Stomach (tissue), 9 donors: Measurements from ENCODE around the gene BET1L. TPM values are rescaled to one million over a fixed set of nuclear protein-coding genes. Genes with fewer than 3 reads are reported as not detected.

Source experiments
- DNase-seq, 2 donors: peaks; one replicate each; pipeline versions ENCODE4 v3.0.0 to v3.0.0-alpha.2; 2013 to 2019
- H3K27ac ChIP-seq, 5 donors: fragments of 200-600 bp in 4 of 5; sonication (generic) in 4 of 5; one replicate each; pipeline ENCODE4 v1.5.1; 2013 to 2019; ENCODE audit warnings: mild to moderate bottlenecking in 1 of 5, moderate library complexity in 1 of 5
- H3K27me3 ChIP-seq, 3 donors: fragments of 200-600 bp; sonication (generic); one replicate each; pipeline ENCODE4 v1.5.1; 2017 to 2019; ENCODE audit warnings: mixed run types in 1 of 3
- H3K36me3 ChIP-seq, 4 donors: fragments of 200-600 bp; sonication (generic); 1 replicate in 3 of 4; 2 replicates in 1 of 4; pipeline ENCODE4 v1.5.1; 2016 to 2019
- H3K4me1 ChIP-seq, 4 donors: fragments of 200-600 bp; sonication (generic); one replicate each; pipeline ENCODE4 v1.5.1; 2016 to 2019
- H3K4me3 ChIP-seq, 4 donors: fragments of 200-600 bp; sonication (generic) in 3 of 4; one replicate each; pipeline ENCODE4 v1.5.1; 2016 to 2019; ENCODE audit warnings: mild to moderate bottlenecking in 1 of 4
- H3K9me3 ChIP-seq, 4 donors: fragments of 200-600 bp; sonication (generic); one replicate each; pipeline ENCODE4 v1.5.1; 2016 to 2019
- EP300 ChIP-seq: sonication (generic); formaldehyde crosslinking; IDR thresholded peaks from one replicate; pipeline ENCODE4 v1.6.1; 2017; ENCODE audit warnings: antibody characterized with exemption
- POLR2A ChIP-seq, 4 donors: fragments of 450-650 bp; IDR thresholded peaks; one replicate each; pipeline ENCODE4 v1.6.1; 2016; ENCODE audit warnings: antibody characterized with exemption in 4 of 4, control low read depth in 2 of 4, mild to moderate bottlenecking in 1 of 4, moderate library complexity in 1 of 4
- POLR2AphosphoS5 ChIP-seq, 3 donors: sonication (generic); formaldehyde crosslinking; IDR thresholded peaks; one replicate each; pipeline ENCODE4 v1.6.1; 2016; ENCODE audit warnings: antibody characterized with exemption in 3 of 3
- WGBS, 5 donors: extraction: QIAGEN DNeasy Blood & Tissue Kit in 3 of 5; methylation state at CpG; one replicate each; pipeline versions ENCODE4 v1.1.5 to v1.1.7; 2013 to 2018; 5-methylcytosine and 5-hydroxymethylcytosine counted together
- intact Hi-C: fragments of 100-400 bp; cut with DNase I; formaldehyde crosslinking; loops from one replicate; pipeline ENCODE4 v1.15.1; 2023; ENCODE audit warnings: low total_unique reads
- polyA plus RNA-seq, 3 donors: library from polyadenylated mRNA; stranded (reverse); fragments of 200-250 nt; gene quantifications; one replicate each; pipeline ENCODE4 v1.2.3, GENCODE V29; 2013
- total RNA-seq, 5 donors: library from RNA; depleted of rRNA; stranded (reverse); fragments of >200 nt; gene quantifications; one replicate each; pipeline versions ENCODE4 v1.1.0 to v1.2.3, GENCODE V29; 2014 to 2016
- TF ChIP-seq, protein P1 (sequence below), 7 experiments: fragments of 450-650 bp in 4 of 7; fragments of 200-600 bp in 3 of 7; sonication (generic) in 3 of 7; IDR thresholded peaks; one replicate each; pipeline ENCODE4 v1.5.1; 2016 to 2019; ENCODE audit warnings: antibody characterized with exemption in 7 of 7, control low read depth in 2 of 7, mild to moderate bottlenecking in 1 of 7
- donor health status: healthy with polysubstance abuse.
- donor health status: Bipolar disorder and iron deficiency.
- donor health status: healthy.

BET1L gene
- total and polyA plus RNA-seq, 8 donors = 7.0 to 38.3 (median 26.6) TPM

DNA sequence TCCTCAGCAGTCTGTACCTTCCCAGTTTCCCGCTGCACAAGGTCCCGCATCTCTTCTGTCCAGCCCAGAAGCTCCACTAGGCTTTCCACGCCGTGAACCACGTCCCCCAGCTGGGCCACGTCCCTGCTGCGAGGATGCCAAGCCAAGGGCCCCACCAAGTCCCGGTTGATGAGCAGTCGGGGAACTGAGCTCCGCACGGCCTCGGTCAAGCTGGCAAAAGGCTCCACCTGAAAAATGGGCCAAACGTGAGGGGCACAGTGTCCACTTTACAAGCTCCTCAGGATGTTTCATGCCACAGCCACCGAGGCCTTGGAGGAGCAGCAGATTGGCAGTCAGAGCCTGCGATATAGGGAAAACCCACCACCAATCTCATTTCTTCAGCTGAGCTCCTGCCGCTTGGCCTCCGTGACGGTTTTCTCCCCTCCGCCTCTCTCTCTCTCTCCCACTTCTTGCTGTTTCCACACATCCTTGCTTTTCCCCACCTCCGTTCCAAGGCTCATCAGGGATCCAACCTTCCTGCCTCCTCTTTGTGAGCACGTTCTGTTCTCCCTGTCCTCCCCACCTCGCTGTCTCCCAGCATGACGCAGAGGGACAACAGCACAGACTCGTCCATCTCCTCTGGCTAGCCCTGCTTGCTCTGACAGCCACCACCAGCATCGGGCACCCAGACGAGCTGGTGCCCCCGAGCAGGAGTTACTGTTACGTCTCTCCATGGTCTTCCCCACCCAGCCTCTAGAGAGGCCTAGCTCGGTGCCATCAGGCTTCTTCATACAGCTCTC lies 11.8 kb upstream of the BET1L start:
- DNase-seq = peak in 1 of 2 donors; percentile 21
- Histone ChIP-seq H3K4me3 (no peak overlapping the region), H3K9me3 (no peaks in the 10 kb centered on the region), H3K27me3 (no peaks in the 10 kb centered on the region), H3K36me3 (peaks cover 20 to 62% (median 54%) of the 10 kb centered on the region in 4 donors), H3K27ac (no peak overlapping the region), H3K4me1 (no peaks in the 10 kb centered on the region)
- no peak for TF ChIP-seq POLR2A (IDR thresholded peaks at IDR 0.05)
- TF ChIP-seq POLR2AphosphoS5 (IDR thresholded peaks at IDR 0.05) = no peak
- TF ChIP-seq, protein P1, sequence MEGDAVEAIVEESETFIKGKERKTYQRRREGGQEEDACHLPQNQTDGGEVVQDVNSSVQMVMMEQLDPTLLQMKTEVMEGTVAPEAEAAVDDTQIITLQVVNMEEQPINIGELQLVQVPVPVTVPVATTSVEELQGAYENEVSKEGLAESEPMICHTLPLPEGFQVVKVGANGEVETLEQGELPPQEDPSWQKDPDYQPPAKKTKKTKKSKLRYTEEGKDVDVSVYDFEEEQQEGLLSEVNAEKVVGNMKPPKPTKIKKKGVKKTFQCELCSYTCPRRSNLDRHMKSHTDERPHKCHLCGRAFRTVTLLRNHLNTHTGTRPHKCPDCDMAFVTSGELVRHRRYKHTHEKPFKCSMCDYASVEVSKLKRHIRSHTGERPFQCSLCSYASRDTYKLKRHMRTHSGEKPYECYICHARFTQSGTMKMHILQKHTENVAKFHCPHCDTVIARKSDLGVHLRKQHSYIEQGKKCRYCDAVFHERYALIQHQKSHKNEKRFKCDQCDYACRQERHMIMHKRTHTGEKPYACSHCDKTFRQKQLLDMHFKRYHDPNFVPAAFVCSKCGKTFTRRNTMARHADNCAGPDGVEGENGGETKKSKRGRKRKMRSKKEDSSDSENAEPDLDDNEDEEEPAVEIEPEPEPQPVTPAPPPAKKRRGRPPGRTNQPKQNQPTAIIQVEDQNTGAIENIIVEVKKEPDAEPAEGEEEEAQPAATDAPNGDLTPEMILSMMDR (IDR thresholded peaks at IDR 0.05) = no peak
- TF ChIP-seq EP300 = no peak
- 91 to 92% (median 92%) methylated on average over 28 to 29 of the region's 29 CpGs for WGBS, 5 donors
- intact Hi-C loops = no loop called here

DNA sequence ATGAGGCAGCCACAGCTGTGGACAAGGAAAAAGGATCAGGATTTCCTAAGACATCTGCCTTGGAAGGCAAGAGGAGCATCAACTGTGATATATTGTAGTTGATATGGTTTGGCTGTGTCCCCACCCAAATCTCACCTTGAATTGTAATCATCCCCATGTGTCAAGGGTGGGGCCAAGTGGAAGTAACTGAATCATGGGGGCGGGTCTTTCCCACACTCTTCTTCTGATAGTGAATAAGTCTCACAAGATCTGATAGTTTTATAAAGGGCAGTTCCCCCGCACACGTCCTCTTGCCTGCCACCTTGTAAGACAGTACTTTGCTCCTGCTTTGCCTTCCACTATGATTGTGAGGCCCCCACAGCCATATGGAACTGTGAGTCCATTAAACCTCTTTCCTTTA lies 10.5 kb upstream of the BET1L start:
- Histone ChIP-seq H3K36me3 (peaks cover 33 to 66% (median 61%) of the 10 kb centered on the region in 4 donors), H3K4me1 (no peaks in the 10 kb centered on the region), H3K4me3 (no peak overlapping the region), H3K27me3 (no peaks in the 10 kb centered on the region), H3K9me3 (no peaks in the 10 kb centered on the region), H3K27ac (no peak overlapping the region)
- WGBS, 5 donors = 80 to 93% (median 87%) methylated on average over 3 of the region's 3 CpGs
- TF ChIP-seq POLR2AphosphoS5 (IDR thresholded peaks at IDR 0.05) (no peak), EP300 (no peak), POLR2A (IDR thresholded peaks at IDR 0.05) (no peak)
- TF ChIP-seq, protein P1 (IDR thresholded peaks at IDR 0.05) = no peak
- DNase-seq = peak in 1 of 2 donors; percentile 15
- intact Hi-C loops = no loop called here

DNA sequence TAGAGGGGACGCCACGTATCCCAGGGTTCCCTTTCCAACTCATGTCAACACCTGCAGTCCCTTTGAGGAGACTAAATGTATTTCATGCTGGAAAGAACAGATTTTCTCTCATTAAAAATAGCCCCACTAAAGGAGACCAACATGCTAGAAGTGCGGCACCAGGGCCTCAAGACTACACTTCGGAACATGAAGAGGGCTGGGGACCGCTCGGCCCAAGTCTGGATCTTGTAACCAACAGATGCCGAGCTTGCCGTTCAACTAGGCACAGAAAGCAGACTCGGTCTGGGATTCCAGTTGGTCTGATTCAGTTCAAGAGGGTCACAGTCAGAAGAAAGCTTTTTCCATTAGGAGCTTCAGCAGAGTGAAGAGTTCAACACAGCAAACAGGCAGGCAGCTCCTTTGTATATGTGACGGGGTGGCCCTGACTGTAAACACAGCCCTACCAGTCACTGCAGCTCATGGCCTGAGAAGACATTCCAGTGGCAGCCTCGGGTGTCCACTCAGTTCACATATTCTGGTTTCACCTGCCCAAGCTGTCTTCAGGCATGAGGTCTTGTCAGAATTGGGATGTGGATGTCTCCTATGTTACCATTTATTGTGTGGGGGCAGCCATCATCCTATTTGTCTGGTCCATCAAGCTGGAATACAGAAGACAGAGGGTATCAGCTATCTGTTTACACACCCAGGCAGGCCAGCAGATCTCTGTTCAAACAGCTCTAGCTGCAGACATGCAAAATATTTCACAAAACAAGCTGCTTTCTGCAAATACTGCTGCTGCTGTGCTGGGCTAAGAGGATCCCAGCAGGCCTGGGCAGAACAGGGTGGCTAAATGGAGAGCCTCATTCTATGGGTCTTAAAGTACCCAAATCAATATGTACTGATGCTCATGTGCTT lies 9.1 kb upstream of the BET1L start:
- peak in 1 of 2 donors; percentile 23 for DNase-seq
- no peaks in the 10 kb centered on the region for H3K9me3 ChIP-seq
- H3K27me3 ChIP-seq = no peaks in the 10 kb centered on the region
- TF ChIP-seq POLR2AphosphoS5 (IDR thresholded peaks at IDR 0.05) = no peak
- TF ChIP-seq POLR2A (IDR thresholded peaks at IDR 0.05) = no peak
- no peak for TF ChIP-seq EP300
- TF ChIP-seq, protein P1 (IDR thresholded peaks at IDR 0.05) = no peak
- no peak overlapping the region for H3K27ac ChIP-seq
- intact Hi-C loops = no loop called here
- H3K4me1 ChIP-seq = peaks cover 0 to 3% (median 1%) of the 10 kb centered on the region in 4 donors
- WGBS, 5 donors = 78 to 85% (median 82%) methylated on average over 11 of the region's 11 CpGs
- peaks cover 47 to 72% (median 65%) of the 10 kb centered on the region in 4 donors for H3K36me3 ChIP-seq
- no peak overlapping the region for H3K4me3 ChIP-seq

DNA sequence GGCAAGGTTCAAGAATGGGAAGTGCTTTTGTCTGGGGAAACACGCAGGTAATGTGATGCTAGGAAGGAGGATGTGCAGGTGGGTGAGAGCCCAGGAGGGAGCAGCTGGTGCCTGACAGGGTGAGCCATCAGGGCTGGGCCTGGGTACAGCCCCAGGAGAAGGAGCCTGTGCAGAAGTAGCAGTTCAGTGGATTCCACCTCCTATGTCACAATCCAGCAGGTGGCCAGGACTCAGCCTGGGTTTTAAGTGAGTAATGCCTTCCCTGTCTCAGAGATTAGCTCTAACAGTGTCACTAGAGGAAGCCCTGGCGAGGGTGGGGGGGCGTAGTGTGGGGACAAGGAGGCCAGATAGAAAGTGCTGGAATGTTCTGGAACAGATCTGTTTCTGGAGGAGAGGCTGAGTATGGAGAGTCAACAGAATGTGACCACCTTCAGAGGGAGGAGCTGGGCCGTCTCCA lies 8.4 kb upstream of the BET1L start:
- no peak overlapping the region for H3K4me3 ChIP-seq
- no peaks in the 10 kb centered on the region for H3K27me3 ChIP-seq
- no peak for TF ChIP-seq EP300
- no peak for TF ChIP-seq POLR2AphosphoS5 (IDR thresholded peaks at IDR 0.05)
- no peak for TF ChIP-seq POLR2A (IDR thresholded peaks at IDR 0.05)
- TF ChIP-seq, protein P1 (IDR thresholded peaks at IDR 0.05) = no peak
- H3K4me1 ChIP-seq = peaks cover 2 to 10% (median 7%) of the 10 kb centered on the region in 4 donors
- H3K9me3 ChIP-seq = no peaks in the 10 kb centered on the region
- peak in 1 of 2 donors; percentile 18 for DNase-seq
- H3K27ac ChIP-seq = no peak overlapping the region
- peaks cover 54 to 79% (median 72%) of the 10 kb centered on the region in 4 donors for H3K36me3 ChIP-seq
- intact Hi-C loops = no loop called here
- 63 to 80% (median 76%) methylated on average over 4 of the region's 4 CpGs for WGBS, 5 donors
